Smooth muscle cell (in vitro differentiated cells): Measurements from ENCODE around the gene TTC9. TPM values are rescaled to one million over a fixed set of nuclear protein-coding genes. Genes with fewer than 3 reads are reported as not detected.

Source experiments
- DNase-seq: peaks from one replicate; lab custom pipeline; 2025; ENCODE audit not compliant: unreplicated experiment; lab: John Stamatoyannopoulos, UW
- H2AFZ ChIP-seq: fragments of 200-600 bp; sonication (generic); 2 replicates; pipeline ENCODE4 v1.6.0; 2016; ENCODE audit warnings: antibody characterized with exemption, low read depth, mild to moderate bottlenecking
- H3F3A ChIP-seq: fragments of 200-600 bp; sonication (generic); 2 replicates; pipeline ENCODE4 v1.6.0; 2017; ENCODE audit warnings: antibody characterized with exemption, low read depth
- H3K27ac ChIP-seq: fragments of 200-600 bp; sonication (generic); 2 replicates; pipeline ENCODE4 v1.5.1; 2016; ENCODE audit warnings: low read depth, mild to moderate bottlenecking
- H3K27me3 ChIP-seq: fragments of 200-600 bp; sonication (generic); 2 replicates; pipeline ENCODE4 v1.6.1; 2016; ENCODE audit warnings: low read depth, mild to moderate bottlenecking
- H3K36me3 ChIP-seq: fragments of 200-600 bp; sonication (generic); 2 replicates; pipeline ENCODE4 v1.5.1; 2016; ENCODE audit warnings: low read depth
- H3K4me1 ChIP-seq: fragments of 200-600 bp; sonication (generic); 2 replicates; pipeline ENCODE4 v1.5.1; 2016; ENCODE audit warnings: low read depth
- H3K4me2 ChIP-seq: fragments of 200-600 bp; sonication (generic); 2 replicates; pipeline ENCODE4 v1.6.0; 2016; ENCODE audit warnings: mild to moderate bottlenecking
- H3K4me3 ChIP-seq: fragments of 200-600 bp; sonication (generic); 2 replicates; pipeline ENCODE4 v1.5.1; 2016; ENCODE audit warnings: mild to moderate bottlenecking
- H3K79me2 ChIP-seq: fragments of 200-600 bp; sonication (generic); 2 replicates; pipeline ENCODE4 v1.6.0; 2016; ENCODE audit warnings: low read depth, mild to moderate bottlenecking
- H3K9ac ChIP-seq: fragments of 200-600 bp; sonication (generic); 2 replicates; pipeline ENCODE4 v1.6.0; 2016; ENCODE audit warnings: low read depth
- H3K9me3 ChIP-seq: fragments of 200-600 bp; sonication (generic); replicated peaks from 2 replicates; pipeline ENCODE4 v1.5.1; 2016; ENCODE audit warnings: low read depth
- H4K20me1 ChIP-seq: fragments of 200-600 bp; sonication (generic); 2 replicates; pipeline ENCODE4 v1.6.0; 2016; ENCODE audit warnings: low read depth
- WGBS: methylation state at CpG from one replicate; pipeline ENCODE4 v1.1.7; 2016; ENCODE audit warnings: low lambda C conversion rate; 5-methylcytosine and 5-hydroxymethylcytosine counted together
- polyA plus RNA-seq: library from polyadenylated mRNA; unstranded; fragments of >200 nt; fragmentation: Nextera tagmentation; extraction: Ambion mirVana; gene quantifications from 2 replicates; pipeline ENCODE4 v1.2.1, GENCODE V29; 2016
- total RNA-seq: library from RNA; depleted of rRNA; stranded (reverse); fragments of >200 nt; gene quantifications from 2 replicates; pipeline ENCODE4 v1.2.3, GENCODE V29; 2014
- TF ChIP-seq, protein P1 (sequence below): fragments of 200-600 bp; sonication (generic); IDR thresholded peaks from 2 replicates; pipeline ENCODE4 v1.5.1; 2017; ENCODE audit warnings: borderline replicate concordance, mild to moderate bottlenecking, antibody characterized with exemption; ENCODE audit not compliant: insufficient read depth, poor library complexity, severe bottlenecking

Gene TTC9
- total and polyA plus RNA-seq, 2 experiments from 2014 or later = 1.2 to 4.4 TPM

DNA sequence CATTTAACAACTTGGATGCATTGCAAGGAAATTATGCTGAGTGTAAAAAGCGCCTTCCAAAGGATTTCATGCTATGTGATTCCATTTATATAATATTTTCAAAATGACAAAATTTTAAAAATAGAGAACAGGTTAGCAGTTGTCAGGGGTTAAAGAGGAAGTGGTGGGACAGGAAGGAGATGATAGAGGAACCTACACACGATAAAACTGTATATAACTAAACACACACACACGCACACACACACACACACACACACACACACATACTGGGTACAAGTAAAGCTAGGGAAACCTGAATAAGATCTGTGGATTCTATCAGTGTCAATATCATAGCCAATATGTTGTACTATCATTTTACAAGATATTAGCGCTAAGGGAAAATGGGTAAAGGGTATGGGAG lies 17.2 kb downstream of the TTC9 start:
- 78% methylated on average over 4 of the region's 4 CpGs for WGBS
- no peak overlapping the region for H3K4me3 ChIP-seq
- no peaks in the 10 kb centered on the region for H3K79me2 ChIP-seq
- no peaks in the 10 kb centered on the region for H3K36me3 ChIP-seq
- H3F3A ChIP-seq = no peaks in the 10 kb centered on the region
- H3K9ac ChIP-seq = no peak overlapping the region
- H3K4me1 ChIP-seq = no peaks in the 10 kb centered on the region
- no peak for DNase-seq
- H3K4me2 ChIP-seq = no peak overlapping the region
- H4K20me1 ChIP-seq = no peaks in the 10 kb centered on the region
- no peak overlapping the region for H3K27ac ChIP-seq
- H3K27me3 ChIP-seq = no peaks in the 10 kb centered on the region
- no peaks in the 10 kb centered on the region for H3K9me3 ChIP-seq
- H2AFZ ChIP-seq = no peak overlapping the region
- TF ChIP-seq, protein P1, sequence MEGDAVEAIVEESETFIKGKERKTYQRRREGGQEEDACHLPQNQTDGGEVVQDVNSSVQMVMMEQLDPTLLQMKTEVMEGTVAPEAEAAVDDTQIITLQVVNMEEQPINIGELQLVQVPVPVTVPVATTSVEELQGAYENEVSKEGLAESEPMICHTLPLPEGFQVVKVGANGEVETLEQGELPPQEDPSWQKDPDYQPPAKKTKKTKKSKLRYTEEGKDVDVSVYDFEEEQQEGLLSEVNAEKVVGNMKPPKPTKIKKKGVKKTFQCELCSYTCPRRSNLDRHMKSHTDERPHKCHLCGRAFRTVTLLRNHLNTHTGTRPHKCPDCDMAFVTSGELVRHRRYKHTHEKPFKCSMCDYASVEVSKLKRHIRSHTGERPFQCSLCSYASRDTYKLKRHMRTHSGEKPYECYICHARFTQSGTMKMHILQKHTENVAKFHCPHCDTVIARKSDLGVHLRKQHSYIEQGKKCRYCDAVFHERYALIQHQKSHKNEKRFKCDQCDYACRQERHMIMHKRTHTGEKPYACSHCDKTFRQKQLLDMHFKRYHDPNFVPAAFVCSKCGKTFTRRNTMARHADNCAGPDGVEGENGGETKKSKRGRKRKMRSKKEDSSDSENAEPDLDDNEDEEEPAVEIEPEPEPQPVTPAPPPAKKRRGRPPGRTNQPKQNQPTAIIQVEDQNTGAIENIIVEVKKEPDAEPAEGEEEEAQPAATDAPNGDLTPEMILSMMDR = no peak

DNA sequence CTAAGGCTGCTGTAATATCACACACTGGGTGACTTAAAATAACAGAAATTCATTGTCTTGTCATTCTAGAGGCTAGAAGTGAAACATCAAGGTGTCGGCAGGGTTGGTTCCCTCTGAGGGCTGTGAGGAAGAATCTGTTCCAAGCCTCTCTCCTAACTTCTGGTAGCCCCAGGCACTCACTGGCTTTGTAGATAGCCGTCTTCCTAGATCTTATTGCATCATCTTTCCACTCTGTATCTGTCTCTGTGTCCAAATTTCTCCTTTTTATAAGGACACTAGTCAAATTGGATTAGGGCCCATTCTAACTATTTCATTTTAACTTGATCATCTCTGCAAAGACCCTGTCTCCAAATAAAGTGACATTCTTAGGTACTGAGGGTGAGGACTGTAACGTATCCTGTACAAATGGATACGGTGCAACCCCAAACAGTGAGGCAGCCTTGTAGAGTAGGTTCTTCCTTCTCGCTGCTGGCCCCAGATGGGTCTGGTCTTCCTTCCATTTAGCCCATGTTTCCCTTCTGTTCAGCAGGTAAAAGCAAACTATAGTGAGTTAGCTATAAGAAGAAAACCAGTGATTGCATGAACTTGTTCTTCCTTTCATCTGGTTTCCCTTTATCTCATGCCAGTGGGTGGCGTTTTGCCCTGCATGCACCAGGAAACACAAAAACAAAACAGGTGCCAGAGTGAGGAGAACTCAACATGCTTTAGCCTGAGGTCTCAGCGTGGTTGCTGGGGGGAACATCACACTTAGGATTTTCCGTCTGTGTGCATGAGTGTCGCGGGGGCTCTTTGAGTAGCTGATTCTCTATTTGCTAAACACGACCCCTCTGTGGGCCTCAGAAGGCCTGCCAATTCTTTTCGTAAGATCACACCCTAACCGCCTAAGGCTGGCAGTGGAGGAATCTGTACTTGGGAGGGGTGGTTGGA lies 19.5 kb downstream of the TTC9 start:
- TF ChIP-seq, protein P1 = no peak
- H4K20me1 ChIP-seq = no peaks in the 10 kb centered on the region
- DNase-seq = no peak
- H3K79me2 ChIP-seq = no peaks in the 10 kb centered on the region
- H3K4me3 ChIP-seq = no peak overlapping the region
- H3K27me3 ChIP-seq = no peaks in the 10 kb centered on the region
- H3K9me3 ChIP-seq = no peaks in the 10 kb centered on the region
- H3K27ac ChIP-seq = no peak overlapping the region
- WGBS = 81% methylated on average over 13 of the region's 13 CpGs
- no peaks in the 10 kb centered on the region for H3F3A ChIP-seq
- no peak overlapping the region for H3K4me2 ChIP-seq
- no peaks in the 10 kb centered on the region for H3K36me3 ChIP-seq
- peaks cover 8% of the 10 kb centered on the region for H3K4me1 ChIP-seq
- no peak overlapping the region for H3K9ac ChIP-seq
- no peak overlapping the region for H2AFZ ChIP-seq

DNA sequence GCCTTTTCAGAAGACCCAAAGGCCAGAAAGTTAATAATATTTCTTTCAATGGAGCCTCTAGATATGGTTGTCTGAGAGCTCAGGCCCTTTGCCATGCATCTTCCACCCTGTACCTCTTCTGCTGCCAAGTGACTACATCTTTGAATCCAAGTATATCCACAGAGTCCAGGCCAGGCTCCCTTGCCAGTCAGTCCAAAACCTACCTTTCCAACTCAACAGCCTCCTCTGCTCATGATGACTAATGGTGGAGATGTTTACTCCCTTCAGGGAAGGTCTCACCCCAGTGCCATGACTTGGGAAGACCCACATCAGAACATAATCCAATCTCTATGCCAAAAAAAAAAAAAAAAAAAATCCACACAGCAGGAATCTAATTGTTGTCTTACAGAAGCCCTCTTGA lies 20.4 kb downstream of the TTC9 start:
- TF ChIP-seq, protein P1 = no peak
- H4K20me1 ChIP-seq = no peaks in the 10 kb centered on the region
- no peak overlapping the region for H3K27ac ChIP-seq
- no peaks in the 10 kb centered on the region for H3K36me3 ChIP-seq
- H3K9me3 ChIP-seq = no peaks in the 10 kb centered on the region
- no peak overlapping the region for H2AFZ ChIP-seq
- no peak overlapping the region for H3K4me3 ChIP-seq
- H3K9ac ChIP-seq = no peak overlapping the region
- no peaks in the 10 kb centered on the region for H3K27me3 ChIP-seq
- no peaks in the 10 kb centered on the region for H3K79me2 ChIP-seq
- H3K4me1 ChIP-seq = peaks cover 12% of the 10 kb centered on the region
- H3F3A ChIP-seq = no peaks in the 10 kb centered on the region
- no peak for DNase-seq
- no peak overlapping the region for H3K4me2 ChIP-seq

DNA sequence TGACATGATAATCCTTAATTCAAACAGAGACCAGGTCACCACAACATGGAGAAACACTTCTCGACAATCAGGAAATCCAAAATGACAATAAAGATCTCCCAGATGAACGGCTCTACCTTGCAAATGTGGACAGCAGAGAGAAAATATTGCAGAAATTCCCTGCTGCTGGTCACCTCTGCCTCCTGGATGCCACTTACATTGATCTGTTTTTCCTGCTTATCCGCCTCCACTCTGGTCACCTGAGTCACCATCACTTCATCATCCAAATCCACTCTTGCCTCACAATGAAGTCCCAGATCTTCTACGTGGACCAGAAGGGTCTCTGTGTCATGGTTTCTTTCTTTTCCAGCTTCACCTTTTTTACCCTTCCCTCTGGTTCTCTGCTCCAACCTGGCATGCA lies 21.1 kb downstream of the TTC9 start:
- Histone ChIP-seq H3K9ac (no peak overlapping the region), H3K4me3 (no peak overlapping the region), H2AFZ (no peak overlapping the region), H3K79me2 (no peaks in the 10 kb centered on the region), H4K20me1 (no peaks in the 10 kb centered on the region), H3F3A (no peaks in the 10 kb centered on the region), H3K4me1 (peaks cover 12% of the 10 kb centered on the region), H3K9me3 (no peaks in the 10 kb centered on the region), H3K4me2 (no peak overlapping the region), H3K27me3 (no peaks in the 10 kb centered on the region), H3K27ac (no peak overlapping the region), H3K36me3 (no peaks in the 10 kb centered on the region)
- WGBS = 91% methylated on average over 4 of the region's 4 CpGs
- no peak for DNase-seq
- TF ChIP-seq, protein P1 = no peak
